Prostate gland (tissue), 2 donors: ENCODE results near the gene ONECUT1. TPM values are rescaled to one million over a fixed set of nuclear protein-coding genes. Genes with fewer than 3 reads are reported as not detected.

Source experiments
- DNase-seq: peaks from one replicate; pipeline ENCODE4 v3.0.0-alpha.2; 2019; ENCODE audit warnings: low spot score
- H3K27ac ChIP-seq, 2 donors: fragments of 200-600 bp; sonication (generic); 2 replicates each; pipeline ENCODE4 v1.5.1; 2017 to 2019
- H3K27me3 ChIP-seq: fragments of 200-600 bp; sonication (generic); replicated peaks from 2 replicates; pipeline ENCODE4 v1.5.1; 2019; ENCODE audit not compliant: insufficient read depth
- H3K36me3 ChIP-seq, 2 donors: fragments of 200-600 bp; sonication (generic); 1 replicate in 1 of 2; 2 replicates in 1 of 2; pipeline versions ENCODE4 v1.5.1 to v1.8.1; 2017 to 2019
- H3K4me1 ChIP-seq: fragments of 200-600 bp; sonication (generic); replicated peaks from 2 replicates; pipeline ENCODE4 v1.5.1; 2019
- H3K4me3 ChIP-seq, 2 donors: fragments of 200-600 bp; sonication (generic); 2 replicates each; pipeline ENCODE4 v1.5.1; 2017 to 2019
- H3K9me3 ChIP-seq: fragments of 200-600 bp; sonication (generic); 2 replicates; pipeline ENCODE4 v1.5.1; 2017
- CTCF ChIP-seq, 4 experiments: fragments of 200-600 bp in 2 of 4; fragments of 450-650 bp in 2 of 4; sonication (generic) in 2 of 4; IDR thresholded peaks; 1 replicate in 3 of 4; 2 replicates in 1 of 4; pipeline ENCODE4 v1.5.1; 2016 to 2019; ENCODE audit warnings: antibody characterized with exemption in 4 of 4, mild to moderate bottlenecking in 2 of 4, moderate library complexity in 2 of 4
- POLR2A ChIP-seq: fragments of 450-650 bp; IDR thresholded peaks from one replicate; pipeline ENCODE4 v1.6.1; 2016; ENCODE audit warnings: antibody characterized with exemption, mild to moderate bottlenecking
- POLR2AphosphoS5 ChIP-seq: sonication (generic); formaldehyde crosslinking; IDR thresholded peaks from one replicate; pipeline ENCODE4 v1.6.1; 2017; ENCODE audit warnings: antibody characterized with exemption
- WGBS: methylation state at CpG from one replicate; pipeline ENCODE4 v1.1.5; 2018; 5-methylcytosine and 5-hydroxymethylcytosine counted together
- intact Hi-C: fragments of 100-400 bp; cut with DNase I; formaldehyde crosslinking; loops from one replicate; pipeline ENCODE4 v1.14.2; 2022
- total RNA-seq, 2 donors: library from RNA; depleted of rRNA; stranded (reverse); fragments of >200 nt; gene quantifications; one replicate each; pipeline ENCODE4 v1.1.0, GENCODE V29; 2016

The ONECUT1 gene
- total RNA-seq, 2 donors from 2014 or later, result 1.3 TPM; not detected in 1

GRCh38 chr15:52804526-52805081, 14.5 kb upstream of the ONECUT1 start:
- H3K9me3 ChIP-seq, result no peaks in the 10 kb centered on the region
- 4% methylated on average over 25 of the region's 25 CpGs for WGBS
- peaks cover 7% of the 10 kb centered on the region for H3K4me1 ChIP-seq
- no peak overlapping the region for H3K4me3 ChIP-seq
- TF ChIP-seq POLR2A (no peak), CTCF (IDR thresholded peaks at IDR 0.05) (no peak), POLR2AphosphoS5 (no peak)
- H3K27ac ChIP-seq, result no peak overlapping the region
- no peaks in the 10 kb centered on the region for H3K36me3 ChIP-seq
- no peak for DNase-seq
- peaks cover 45% of the 10 kb centered on the region for H3K27me3 ChIP-seq
- intact Hi-C loops, result no loop called here

GRCh38 chr15:52803467-52804306, 13.6 kb upstream of the ONECUT1 start:
- TF ChIP-seq POLR2AphosphoS5, result no peak
- no peak for TF ChIP-seq POLR2A
- TF ChIP-seq CTCF (IDR thresholded peaks at IDR 0.05), result no peak
- peaks cover 47% of the 10 kb centered on the region for H3K27me3 ChIP-seq

GRCh38 chr15:52803108-52803466, 13.0 kb upstream of the ONECUT1 start:
- H3K36me3 ChIP-seq, result no peaks in the 10 kb centered on the region
- intact Hi-C loops, result no loop called here
- no peaks in the 10 kb centered on the region for H3K9me3 ChIP-seq
- H3K27me3 ChIP-seq, result peaks cover 49% of the 10 kb centered on the region
- no peak overlapping the region for H3K4me3 ChIP-seq
- peaks cover 7% of the 10 kb centered on the region for H3K4me1 ChIP-seq
- DNase-seq, result no peak
- H3K27ac ChIP-seq, result no peak overlapping the region
- 17% methylated on average over 8 of the region's 8 CpGs for WGBS
- TF ChIP-seq POLR2A, result no peak
- TF ChIP-seq CTCF (IDR thresholded peaks at IDR 0.05), result no peak
- no peak for TF ChIP-seq POLR2AphosphoS5

More at GRCh38 chr15:52803467-52804306, 13.6 kb upstream of the ONECUT1 start:
- WGBS, result 3% methylated on average over 49 of the region's 49 CpGs
- Histone ChIP-seq H3K4me1 (peaks cover 7% of the 10 kb centered on the region), H3K9me3 (no peaks in the 10 kb centered on the region), H3K4me3 (no peak overlapping the region), H3K27ac (no peak overlapping the region), H3K36me3 (no peaks in the 10 kb centered on the region)
- intact Hi-C loops, result no loop called here
- DNase-seq, result no peak

- TF ChIP-seq POLR2A (no peak), POLR2AphosphoS5 (no peak), CTCF (IDR thresholded peaks at IDR 0.05) (no peak)
- DNase-seq, result no peak
- peaks cover 7% of the 10 kb centered on the region for H3K4me1 ChIP-seq
- 36% methylated on average over 2 of the region's 2 CpGs for WGBS
- no peaks in the 10 kb centered on the region for H3K9me3 ChIP-seq
- intact Hi-C loops, result no loop called here
- no peak overlapping the region for H3K27ac ChIP-seq
- H3K27me3 ChIP-seq, result peaks cover 55% of the 10 kb centered on the region
- H3K4me3 ChIP-seq, result no peak overlapping the region
- no peaks in the 10 kb centered on the region for H3K36me3 ChIP-seq
These were observed 12.0 kb upstream of the ONECUT1 start for GRCh38 chr15:52802110-52802509.

- Histone ChIP-seq H3K27ac (no peak overlapping the region), H3K36me3 (no peaks in the 10 kb centered on the region), H3K9me3 (no peaks in the 10 kb centered on the region), H3K4me3 (no peak overlapping the region), H3K27me3 (peaks cover 56% of the 10 kb centered on the region), H3K4me1 (peaks cover 7% of the 10 kb centered on the region)
- intact Hi-C loops, result no loop called here
- WGBS, result 41% methylated on average over 14 of the region's 14 CpGs
- DNase-seq, result no peak
- TF ChIP-seq POLR2A (no peak), CTCF (IDR thresholded peaks at IDR 0.05) (no peak), POLR2AphosphoS5 (no peak)
These were observed 11.6 kb upstream of the ONECUT1 start for GRCh38 chr15:52801748-52802085.
